Peyer's patch (tissue), 4 donors: ENCODE measurements around the gene TNPO3. TPM values are rescaled to one million over a fixed set of nuclear protein-coding genes. Genes with fewer than 3 reads are reported as not detected.

Experiments used
- DNase-seq, 3 donors: peaks; one replicate each; pipeline ENCODE4 v3.0.0-alpha.2; 2017 to 2019
- H3K27ac ChIP-seq, 4 donors: fragments of 200-600 bp; sonication (generic); one replicate each; pipeline ENCODE4 v1.5.1; 2016 to 2019
- H3K27me3 ChIP-seq, 2 donors: fragments of 200-600 bp; sonication (generic); one replicate each; pipeline ENCODE4 v1.5.1; 2019
- H3K36me3 ChIP-seq, 3 donors: fragments of 200-600 bp; sonication (generic); one replicate each; pipeline ENCODE4 v1.5.1; 2016 to 2019
- H3K4me1 ChIP-seq, 4 donors: fragments of 200-600 bp; sonication (generic); one replicate each; pipeline ENCODE4 v1.5.1; 2016 to 2019
- H3K4me3 ChIP-seq, 4 donors: fragments of 200-600 bp; sonication (generic); 1 replicate in 3 of 4; 2 replicates in 1 of 4; pipeline ENCODE4 v1.5.1; 2016 to 2019; ENCODE audit warnings: mild to moderate bottlenecking in 1 of 4
- H3K9me3 ChIP-seq, 4 donors: fragments of 200-600 bp; sonication (generic); one replicate each; pipeline ENCODE4 v1.5.1; 2016 to 2019; ENCODE audit warnings: mild to moderate bottlenecking in 1 of 4
- CTCF ChIP-seq, 6 experiments: fragments of 450-650 bp in 4 of 6; fragments of 200-600 bp in 2 of 6; sonication (generic) in 1 of 6; IDR thresholded peaks; one replicate each; pipeline ENCODE4 v1.5.1; 2017 to 2019; ENCODE audit warnings: antibody characterized with exemption in 6 of 6, mild to moderate bottlenecking in 3 of 6, moderate library complexity in 1 of 6
- POLR2A ChIP-seq, 2 donors: fragments of 450-650 bp; IDR thresholded peaks; one replicate each; pipeline ENCODE4 v1.5.1; 2017; ENCODE audit warnings: antibody characterized with exemption in 2 of 2, mild to moderate bottlenecking in 2 of 2, moderate library complexity in 2 of 2
- total RNA-seq, 4 donors: library from RNA; depleted of rRNA; stranded (reverse); fragments of >200 nt; gene quantifications; one replicate each; pipeline ENCODE4 v1.1.0, GENCODE V29; 2016

TNPO3 gene
- total RNA-seq, 4 donors from 2014 or later = 25.2 to 55.3 (median 42.1) TPM

- peaks cover 0 to 58% (median 0%) of the 10 kb centered on the region in 3 donors for H3K36me3 ChIP-seq
- no peaks in the 10 kb centered on the region for H3K27me3 ChIP-seq
- no peaks in the 10 kb centered on the region for H3K9me3 ChIP-seq
- no peak for TF ChIP-seq POLR2A (IDR thresholded peaks at IDR 0.05)
- no peak for TF ChIP-seq CTCF (IDR thresholded peaks at IDR 0.05)
- peaks cover 0 to 7% (median 0%) of the 10 kb centered on the region in 4 donors for H3K4me1 ChIP-seq
- no peak for DNase-seq
- H3K4me3 ChIP-seq = no peak overlapping the region
- H3K27ac ChIP-seq = no peak overlapping the region
These were observed 44.8 kb downstream of the TNPO3 start for GRCh38 chr7:129010075-129010474.

GRCh38 chr7:129009437-129009836 lies 45.5 kb downstream of the TNPO3 start:
- DNase-seq = no peak
- peaks cover 0 to 7% (median 0%) of the 10 kb centered on the region in 4 donors for H3K4me1 ChIP-seq
- H3K27ac ChIP-seq = no peak overlapping the region
- no peaks in the 10 kb centered on the region for H3K9me3 ChIP-seq
- peaks cover 0 to 58% (median 0%) of the 10 kb centered on the region in 3 donors for H3K36me3 ChIP-seq
- H3K27me3 ChIP-seq = no peaks in the 10 kb centered on the region
- TF ChIP-seq CTCF (IDR thresholded peaks at IDR 0.05) = no peak
- no peak for TF ChIP-seq POLR2A (IDR thresholded peaks at IDR 0.05)
- no peak overlapping the region for H3K4me3 ChIP-seq

- Histone ChIP-seq H3K27ac (no peak overlapping the region), H3K4me1 (peaks cover 0 to 7% (median 0%) of the 10 kb centered on the region in 4 donors), H3K36me3 (peaks cover 0 to 58% (median 0%) of the 10 kb centered on the region in 3 donors), H3K9me3 (no peaks in the 10 kb centered on the region), H3K4me3 (no peak overlapping the region), H3K27me3 (no peaks in the 10 kb centered on the region)
- no peak for DNase-seq
- TF ChIP-seq POLR2A (IDR thresholded peaks at IDR 0.05) (no peak), CTCF (IDR thresholded peaks at IDR 0.05) (no peak)
These were observed 46.1 kb downstream of the TNPO3 start for GRCh38 chr7:129008645-129009414.

GRCh38 chr7:129007572-129007971 lies 47.3 kb downstream of the TNPO3 start:
- H3K27ac ChIP-seq = no peak overlapping the region
- H3K36me3 ChIP-seq = peaks cover 0 to 60% (median 0%) of the 10 kb centered on the region in 3 donors
- peaks cover 0 to 7% (median 0%) of the 10 kb centered on the region in 4 donors for H3K4me1 ChIP-seq
- TF ChIP-seq CTCF (IDR thresholded peaks at IDR 0.05) (no peak), POLR2A (IDR thresholded peaks at IDR 0.05) (no peak)
- H3K4me3 ChIP-seq = no peak overlapping the region
- no peaks in the 10 kb centered on the region for H3K9me3 ChIP-seq
- no peaks in the 10 kb centered on the region for H3K27me3 ChIP-seq
- DNase-seq = no peak

- H3K4me1 ChIP-seq = peaks cover 0 to 7% (median 0%) of the 10 kb centered on the region in 4 donors
- H3K27me3 ChIP-seq = no peaks in the 10 kb centered on the region
- no peaks in the 10 kb centered on the region for H3K9me3 ChIP-seq
- H3K27ac ChIP-seq = no peak overlapping the region
- no peak overlapping the region for H3K4me3 ChIP-seq
- H3K36me3 ChIP-seq = peaks cover 0 to 65% (median 3%) of the 10 kb centered on the region in 3 donors
- no peak for DNase-seq
- TF ChIP-seq CTCF (IDR thresholded peaks at IDR 0.05) (no peak), POLR2A (IDR thresholded peaks at IDR 0.05) (no peak)
These were observed 48.1 kb downstream of the TNPO3 start for GRCh38 chr7:129006636-129007414.
